ENCODE data around the gene KRT80. TPM values are rescaled to one million over a fixed set of nuclear protein-coding genes. Genes with fewer than 3 reads are reported as not detected.

Gene KRT80
- total RNA-seq, 1 donor from 2014 or later = not detected

DNA sequence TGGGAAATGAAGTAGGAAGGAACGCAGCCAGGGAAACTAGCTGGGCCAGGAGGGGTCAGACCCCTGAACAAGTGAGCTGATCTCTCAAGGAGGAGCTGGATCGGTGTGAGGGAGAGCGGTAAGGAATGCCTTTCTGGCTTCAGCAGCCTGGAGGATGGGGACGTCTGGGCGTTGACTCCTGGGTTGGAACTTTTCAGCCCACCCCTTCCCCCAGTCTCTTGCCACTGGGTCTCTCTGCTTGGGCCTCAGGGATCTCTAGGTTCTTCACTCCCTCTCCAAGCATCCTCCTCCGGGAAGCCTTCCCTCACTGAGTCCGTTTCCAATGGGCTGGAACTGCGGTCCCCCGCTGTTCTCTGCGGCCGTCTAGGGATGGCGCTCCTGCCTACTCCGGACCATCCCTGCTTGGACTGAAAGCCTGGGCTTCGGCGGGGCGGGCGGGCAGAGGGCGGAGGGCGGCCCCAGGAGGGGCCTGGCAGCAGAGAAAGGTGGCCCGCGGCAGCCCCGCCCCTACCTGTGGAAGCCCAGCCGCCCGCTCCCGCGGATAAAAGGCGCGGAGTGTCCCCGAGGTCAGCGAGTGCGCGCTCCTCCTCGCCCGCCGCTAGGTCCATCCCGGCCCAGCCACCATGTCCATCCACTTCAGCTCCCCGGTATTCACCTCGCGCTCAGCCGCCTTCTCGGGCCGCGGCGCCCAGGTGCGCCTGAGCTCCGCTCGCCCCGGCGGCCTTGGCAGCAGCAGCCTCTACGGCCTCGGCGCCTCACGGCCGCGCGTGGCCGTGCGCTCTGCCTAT lies 41.1 kb upstream of the KRT80 start, which contains the start of gene KRT7:
TSS of gene KRT7 (plus strand) at position 570 of the 788 bp plus-strand sequence. CDS start at position 624, 54 bp downstream.
- Mint-ChIP-seq H3K4me1 (peaks cover 4% of the 10 kb centered on the region), H3K9me3 (no peaks in the 10 kb centered on the region), H3K36me3 (ENCODE audit: low read depth) (no peaks in the 10 kb centered on the region), H3K27ac (no peak within 1 kb of the TSS), H3K4me3 (no peak within 1 kb of the TSS), H3K27me3 (peaks cover 61% of the 10 kb centered on the region)
- DNase-seq = no peak
- intact Hi-C loops (cut with micrococcal nuclease) = no loop called here

DNA sequence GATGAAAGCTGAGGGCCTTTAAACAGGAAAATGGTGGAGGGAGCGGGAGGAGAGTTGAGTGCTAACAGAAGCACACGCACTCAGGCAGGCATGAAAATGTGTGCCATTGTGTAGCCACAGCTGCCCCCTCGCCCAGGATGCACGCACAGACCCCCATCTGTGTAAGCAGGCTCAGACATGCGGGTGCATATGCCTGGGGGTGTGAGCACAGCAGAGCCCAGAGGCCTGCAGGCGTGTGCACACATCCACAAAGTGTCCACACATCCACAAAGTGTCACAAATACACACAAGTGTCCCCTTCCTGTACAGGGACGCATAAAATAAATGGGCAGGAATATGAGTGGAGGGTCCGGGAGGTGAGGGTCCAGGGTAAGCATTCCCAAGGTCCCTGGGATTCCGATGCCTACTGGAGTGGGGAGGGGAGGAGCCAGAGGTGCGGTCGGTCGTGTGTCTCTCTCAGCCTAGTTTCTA lies 40.4 kb upstream of the KRT80 start:
- H3K27me3 Mint-ChIP-seq = peaks cover 63% of the 10 kb centered on the region

DNA sequence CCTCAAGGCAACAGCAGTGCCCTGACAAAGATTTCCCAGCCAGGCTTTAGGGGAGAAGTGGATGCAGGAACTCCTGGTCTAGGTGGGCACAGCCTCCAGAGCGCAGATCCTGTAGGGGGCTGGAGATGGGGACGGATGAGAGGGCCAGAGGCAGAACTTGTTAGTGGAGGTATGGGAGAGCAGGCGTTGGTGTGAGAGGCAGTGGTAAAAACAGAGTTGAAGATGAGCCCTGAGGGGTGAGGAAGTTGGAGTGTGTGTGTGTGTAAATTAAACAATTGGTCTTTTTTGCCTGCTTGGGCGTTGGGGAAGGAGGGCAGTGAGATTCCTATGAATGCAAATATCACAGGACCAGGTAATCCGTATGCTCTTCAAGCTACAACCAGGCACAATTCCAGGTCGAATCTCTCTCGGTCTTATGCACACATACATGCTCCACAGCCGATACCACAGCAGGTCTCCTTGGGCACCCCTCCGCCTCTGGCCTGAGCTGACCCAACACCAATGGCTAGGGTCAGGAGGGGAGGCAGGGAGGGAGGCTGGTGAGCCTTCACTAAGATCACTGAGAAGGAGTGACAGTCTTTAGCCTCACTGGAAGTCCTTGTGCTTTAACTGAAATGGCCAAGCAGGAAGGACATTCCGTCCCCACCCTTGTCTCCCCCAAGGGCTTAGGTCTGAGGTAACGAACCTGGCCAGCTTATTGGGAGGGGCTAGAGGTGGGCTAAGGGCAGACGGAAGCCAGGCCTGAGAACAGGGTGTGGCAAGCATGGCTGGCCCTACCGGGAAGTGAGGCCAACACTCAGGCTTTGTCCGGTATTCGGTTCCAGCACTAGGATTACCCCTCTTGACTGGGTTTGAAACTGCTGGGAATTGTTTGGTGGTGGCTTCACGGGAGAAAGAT lies 39.7 kb upstream of the KRT80 start:
- H3K4me1 Mint-ChIP-seq = peaks cover 4% of the 10 kb centered on the region
- H3K27me3 Mint-ChIP-seq = peaks cover 69% of the 10 kb centered on the region
- no peak overlapping the region for H3K4me3 Mint-ChIP-seq
- intact Hi-C loops (cut with micrococcal nuclease) = no loop called here
- no peaks in the 10 kb centered on the region for H3K36me3 Mint-ChIP-seq (ENCODE audit: low read depth)
- no peaks in the 10 kb centered on the region for H3K9me3 Mint-ChIP-seq
- H3K27ac Mint-ChIP-seq = no peak overlapping the region
- no peak for DNase-seq

More for the DNA sequence above, 40.4 kb upstream of the KRT80 start:
- Mint-ChIP-seq H3K27ac (no peak overlapping the region), H3K4me3 (no peak overlapping the region), H3K9me3 (no peaks in the 10 kb centered on the region), H3K36me3 (ENCODE audit: low read depth) (no peaks in the 10 kb centered on the region), H3K4me1 (peaks cover 4% of the 10 kb centered on the region)
- intact Hi-C loops (cut with micrococcal nuclease) = no loop called here
- DNase-seq = no peak

DNA sequence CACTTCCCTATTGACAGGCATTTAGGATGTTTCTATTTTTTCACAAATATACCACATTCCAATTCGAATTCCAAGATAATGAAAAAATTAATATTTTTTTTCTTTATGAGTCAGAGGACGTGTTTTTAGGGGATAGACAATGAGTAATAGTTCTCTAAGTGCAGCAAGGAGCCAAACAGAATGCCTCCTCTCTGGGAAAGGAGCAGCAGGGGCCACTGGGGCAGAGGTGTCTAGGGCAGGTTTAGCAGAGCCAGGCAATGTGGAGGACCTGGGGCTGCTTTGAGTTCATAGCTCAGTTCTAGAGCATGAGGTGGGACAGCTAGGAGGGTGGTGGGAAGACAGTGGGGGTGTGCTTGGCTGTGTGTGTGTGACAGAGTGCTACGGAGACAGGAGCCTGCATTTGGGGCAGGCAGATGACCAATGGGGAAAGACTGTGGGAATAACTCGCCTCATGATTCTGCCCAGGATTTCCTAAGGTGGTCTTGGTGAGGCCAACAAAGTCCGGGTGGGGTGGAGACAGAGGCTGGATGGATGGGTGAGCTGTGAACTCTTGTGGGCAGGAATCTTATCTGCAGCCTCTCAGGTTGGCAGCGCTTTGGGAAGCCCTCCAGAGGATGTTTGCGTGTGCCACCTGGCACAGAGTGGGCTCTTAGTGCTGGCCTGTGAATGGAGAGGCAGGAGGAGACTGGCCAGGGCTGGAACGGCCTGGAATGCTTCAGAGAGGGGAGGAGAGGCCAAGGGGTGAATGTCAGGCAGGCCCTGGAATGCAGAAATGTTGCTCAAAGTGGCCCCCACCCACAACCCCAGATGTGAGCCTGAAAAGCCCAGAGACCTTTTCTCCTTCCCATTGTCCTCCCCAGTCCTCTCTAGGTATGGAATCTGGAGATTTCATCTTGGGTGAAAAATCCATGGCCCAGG lies 38.8 kb upstream of the KRT80 start:
- Mint-ChIP-seq H3K4me3 (no peak overlapping the region), H3K4me1 (peaks cover 4% of the 10 kb centered on the region), H3K9me3 (no peaks in the 10 kb centered on the region), H3K27me3 (peaks cover 74% of the 10 kb centered on the region), H3K36me3 (ENCODE audit: low read depth) (no peaks in the 10 kb centered on the region), H3K27ac (no peak overlapping the region)
- intact Hi-C loops (cut with micrococcal nuclease) = no loop called here
- no peak for DNase-seq

DNA sequence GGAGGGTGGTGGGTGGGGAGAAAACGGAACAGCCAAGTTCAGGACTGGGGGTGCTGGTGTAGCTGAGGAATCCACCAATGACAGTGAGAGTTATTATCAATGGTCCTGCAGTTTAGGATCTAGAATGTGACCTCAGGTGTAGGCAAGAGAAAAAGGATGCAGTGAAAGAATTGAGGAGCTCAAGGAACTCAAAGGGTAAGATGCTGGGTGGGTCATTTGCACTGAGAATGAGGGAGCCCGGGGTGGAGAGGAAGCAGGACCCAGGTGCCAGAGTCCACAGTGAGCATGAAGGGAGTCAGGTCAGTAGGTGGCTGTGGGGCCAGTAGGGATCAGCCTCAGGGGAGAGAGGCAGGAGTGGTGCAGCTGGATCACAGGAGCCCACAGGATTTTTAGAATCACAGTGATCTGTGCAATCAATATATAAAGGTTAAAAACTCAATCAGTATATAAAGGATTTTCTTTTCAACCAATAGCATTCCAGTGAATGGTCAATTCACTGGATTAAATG lies 38.1 kb upstream of the KRT80 start:
- Mint-ChIP-seq H3K4me3 (no peak overlapping the region), H3K27ac (no peak overlapping the region), H3K27me3 (peaks cover 75% of the 10 kb centered on the region), H3K36me3 (ENCODE audit: low read depth) (no peaks in the 10 kb centered on the region), H3K4me1 (peaks cover 4% of the 10 kb centered on the region), H3K9me3 (no peaks in the 10 kb centered on the region)
- intact Hi-C loops (cut with micrococcal nuclease) = no loop called here
- DNase-seq = no peak

DNA sequence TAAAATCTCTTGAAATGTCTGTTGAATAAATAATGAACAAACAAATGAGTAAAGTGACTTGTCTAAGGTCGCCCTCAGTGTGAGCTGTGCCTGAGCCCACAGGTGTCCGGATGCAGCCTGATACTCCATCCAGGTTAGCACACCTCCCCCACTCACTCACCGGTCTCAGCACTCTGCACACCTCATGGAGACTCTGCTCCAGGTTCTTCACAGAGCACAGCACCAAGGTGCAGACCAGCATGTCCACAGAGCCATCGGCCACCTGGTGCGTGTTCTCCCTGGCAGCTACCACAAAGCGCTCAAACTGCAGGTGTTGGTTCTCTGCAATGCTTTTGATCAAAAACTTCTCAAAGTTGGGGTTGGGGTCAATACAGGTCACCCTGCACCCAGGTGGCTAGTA lies 37.1 kb upstream of the KRT80 start:
- Mint-ChIP-seq H3K27ac (no peak overlapping the region), H3K9me3 (peaks cover 3% of the 10 kb centered on the region), H3K36me3 (ENCODE audit: low read depth) (no peaks in the 10 kb centered on the region), H3K4me3 (no peak overlapping the region), H3K4me1 (peaks cover 2% of the 10 kb centered on the region), H3K27me3 (peaks cover 78% of the 10 kb centered on the region)
- DNase-seq = no peak
- intact Hi-C loops (cut with micrococcal nuclease) = no loop called here

DNA sequence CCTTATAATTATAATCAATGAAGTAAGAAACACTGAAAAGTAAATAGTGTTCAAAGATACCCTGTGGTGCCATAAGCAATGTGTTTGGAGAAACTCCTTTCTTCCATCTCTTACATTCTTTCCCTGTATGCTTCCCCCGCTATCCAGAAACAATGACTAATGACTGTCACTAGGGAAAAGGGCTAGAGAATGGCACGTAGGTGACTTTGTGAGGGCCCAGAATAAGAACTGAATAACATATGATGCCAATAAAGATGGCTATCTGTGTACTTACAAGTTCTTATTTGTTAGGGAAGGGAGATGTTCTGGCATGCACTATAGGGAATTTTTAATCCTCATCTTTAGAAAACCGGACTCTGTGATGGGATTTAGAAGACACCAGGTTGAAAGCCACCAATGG lies 36.6 kb upstream of the KRT80 start:
- Mint-ChIP-seq H3K36me3 (ENCODE audit: low read depth) (no peaks in the 10 kb centered on the region), H3K9me3 (peaks cover 3% of the 10 kb centered on the region), H3K4me1 (peaks cover 3% of the 10 kb centered on the region), H3K4me3 (no peak overlapping the region), H3K27ac (no peak overlapping the region), H3K27me3 (peaks cover 77% of the 10 kb centered on the region)
- DNase-seq = no peak
- intact Hi-C loops (cut with micrococcal nuclease) = no loop called here

DNA sequence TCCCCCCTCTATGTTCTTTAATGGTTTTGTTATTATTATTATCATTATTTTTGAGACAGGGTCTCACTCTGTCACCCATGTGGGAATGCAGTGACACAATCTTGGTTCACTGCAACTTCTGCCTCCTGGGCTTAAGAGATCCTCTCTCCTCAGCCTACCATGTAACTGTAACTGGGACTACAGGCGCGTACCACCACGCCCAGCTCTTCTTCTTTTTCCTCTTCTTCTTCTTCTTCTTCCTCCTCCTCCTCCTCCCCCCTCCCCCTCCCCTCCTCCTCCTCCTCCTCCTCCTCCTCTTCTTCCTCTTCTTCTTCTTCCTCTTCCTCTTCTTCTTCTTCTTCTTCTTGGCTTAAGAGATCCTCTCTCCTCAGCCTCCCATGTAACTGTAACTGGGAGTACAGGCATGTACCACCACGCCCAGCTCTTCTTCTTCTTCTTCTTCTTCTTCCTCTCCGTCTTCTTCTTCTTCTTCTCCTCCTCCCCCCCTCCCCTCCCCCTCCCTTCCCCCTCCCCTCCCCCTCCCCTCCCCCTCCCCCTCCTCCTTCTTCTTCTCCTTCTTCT lies 35.9 kb upstream of the KRT80 start:
- H3K27ac Mint-ChIP-seq = no peak overlapping the region
- no peak overlapping the region for H3K4me3 Mint-ChIP-seq
- peaks cover 3% of the 10 kb centered on the region for H3K4me1 Mint-ChIP-seq
- peaks cover 75% of the 10 kb centered on the region for H3K27me3 Mint-ChIP-seq
- peaks cover 3% of the 10 kb centered on the region for H3K9me3 Mint-ChIP-seq
- no peak for DNase-seq
- H3K36me3 Mint-ChIP-seq (ENCODE audit: low read depth) = no peaks in the 10 kb centered on the region
- intact Hi-C loops (cut with micrococcal nuclease) = no loop called here

DNA sequence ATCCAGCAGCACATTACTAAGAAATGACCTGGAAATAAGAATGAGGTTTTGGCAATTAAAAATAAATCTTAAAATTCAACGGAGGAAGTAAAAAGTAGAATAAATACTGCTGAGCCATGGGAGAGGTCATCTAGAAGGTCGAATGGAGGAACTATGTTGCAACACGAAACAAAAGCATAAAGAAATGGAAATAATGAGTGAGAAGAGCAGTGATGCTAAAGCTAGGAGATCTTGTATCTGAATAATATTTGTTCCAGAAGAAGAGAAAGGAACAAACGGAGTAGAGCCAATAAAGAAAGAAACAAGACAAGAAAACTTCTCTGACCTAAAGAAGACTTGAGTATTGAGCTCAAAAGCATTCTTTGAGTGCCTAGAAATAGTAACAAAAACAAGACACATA lies 34.6 kb upstream of the KRT80 start:
- no peak overlapping the region for H3K4me3 Mint-ChIP-seq
- H3K4me1 Mint-ChIP-seq = peaks cover 10% of the 10 kb centered on the region
- H3K9me3 Mint-ChIP-seq = peaks cover 3% of the 10 kb centered on the region
- peaks cover 63% of the 10 kb centered on the region for H3K27me3 Mint-ChIP-seq
- no peak for DNase-seq
- H3K36me3 Mint-ChIP-seq (ENCODE audit: low read depth) = no peaks in the 10 kb centered on the region
- intact Hi-C loops (cut with micrococcal nuclease) = no loop called here
- no peak overlapping the region for H3K27ac Mint-ChIP-seq

DNA sequence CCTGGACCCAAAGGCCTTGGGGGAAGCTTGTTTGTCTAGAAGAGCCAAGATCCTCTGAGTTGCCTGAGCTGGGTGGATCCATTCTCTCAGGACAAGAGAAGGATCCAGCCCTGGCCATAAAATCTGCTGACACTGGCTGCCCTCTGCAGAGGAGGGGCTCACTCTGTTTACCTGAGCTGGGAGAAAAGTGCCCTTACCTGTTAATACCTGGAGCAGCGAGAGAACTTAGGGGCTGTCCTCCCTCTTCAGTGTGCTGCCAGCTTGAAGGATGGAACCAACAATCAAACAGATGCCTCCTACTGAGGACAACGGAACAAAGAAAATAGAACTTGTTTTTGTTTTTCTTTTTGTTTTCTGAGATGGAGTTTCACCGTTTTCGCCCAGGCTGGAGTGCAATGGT lies 33.9 kb upstream of the KRT80 start:
- peaks cover 61% of the 10 kb centered on the region for H3K27me3 Mint-ChIP-seq
- intact Hi-C loops (cut with micrococcal nuclease) = no loop called here
- H3K9me3 Mint-ChIP-seq = peaks cover 3% of the 10 kb centered on the region
- no peak overlapping the region for H3K27ac Mint-ChIP-seq
- peaks cover 12% of the 10 kb centered on the region for H3K4me1 Mint-ChIP-seq
- H3K4me3 Mint-ChIP-seq = no peak overlapping the region
- no peak for DNase-seq
- no peaks in the 10 kb centered on the region for H3K36me3 Mint-ChIP-seq (ENCODE audit: low read depth)

DNA sequence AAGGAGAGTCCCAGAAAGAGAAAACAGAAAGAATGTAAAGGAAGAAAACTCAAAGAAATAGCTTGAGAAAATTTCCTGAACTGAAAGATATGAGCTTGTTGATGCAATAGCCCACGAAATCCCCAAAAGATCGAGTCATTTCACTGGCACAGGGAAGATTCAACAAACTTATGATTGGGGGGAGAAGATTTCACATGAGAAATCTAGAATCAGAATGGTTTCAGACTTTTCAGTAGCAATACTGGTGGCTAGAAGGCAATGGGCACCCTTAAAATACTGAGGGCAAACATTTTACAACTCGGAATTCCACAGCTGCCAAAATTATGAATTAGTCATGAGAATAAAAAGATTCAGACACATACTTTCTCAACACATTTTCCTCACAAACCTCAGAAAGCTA lies 32.3 kb upstream of the KRT80 start:
- intact Hi-C loops (cut with micrococcal nuclease) = no loop called here
- H3K27me3 Mint-ChIP-seq = peaks cover 58% of the 10 kb centered on the region

DNA sequence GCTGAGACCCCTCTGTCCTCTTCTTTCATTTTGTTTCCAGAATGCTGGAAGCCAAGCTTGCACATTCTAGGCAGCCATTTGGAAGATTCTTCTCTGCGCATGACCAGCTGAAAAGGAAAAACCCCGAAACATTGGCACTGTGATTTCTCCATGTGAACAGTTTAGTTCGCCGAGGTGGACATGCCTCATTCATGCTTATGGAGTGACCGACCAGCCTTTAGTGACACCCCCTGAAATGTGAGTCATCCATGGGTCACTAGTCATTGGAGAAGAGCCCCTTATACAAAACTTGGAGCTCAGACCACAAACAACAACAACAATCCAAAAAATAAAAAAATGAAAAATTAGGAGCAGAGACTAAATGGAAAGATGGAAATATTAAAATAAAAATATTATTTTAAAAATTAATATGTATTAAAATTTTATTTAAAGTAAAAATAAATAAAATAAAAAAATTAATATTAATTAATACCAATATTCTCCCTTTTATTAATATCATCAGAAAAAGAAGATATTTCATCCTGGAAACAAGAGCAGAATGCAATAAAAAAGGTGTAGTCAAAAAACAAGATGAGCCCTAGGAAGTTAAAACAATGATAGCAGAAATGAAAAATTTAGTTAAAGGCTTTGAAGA lies 31.7 kb upstream of the KRT80 start:
- Mint-ChIP-seq H3K9me3 (peaks cover 3% of the 10 kb centered on the region), H3K27ac (no peak overlapping the region), H3K4me1 (peaks cover 12% of the 10 kb centered on the region), H3K27me3 (peaks cover 52% of the 10 kb centered on the region), H3K4me3 (no peak overlapping the region), H3K36me3 (ENCODE audit: low read depth) (no peaks in the 10 kb centered on the region)
- intact Hi-C loops (cut with micrococcal nuclease) = loop anchor here (2.0 kb wide), 1 partner anchor 55 kb away; no protein-coding TSS in a partner anchor
- no peak for DNase-seq

More for the DNA sequence above, 32.3 kb upstream of the KRT80 start:
- no peak overlapping the region for H3K27ac Mint-ChIP-seq
- H3K4me3 Mint-ChIP-seq = no peak overlapping the region
- no peak for DNase-seq
- no peaks in the 10 kb centered on the region for H3K36me3 Mint-ChIP-seq (ENCODE audit: low read depth)
- H3K4me1 Mint-ChIP-seq = peaks cover 12% of the 10 kb centered on the region
- peaks cover 3% of the 10 kb centered on the region for H3K9me3 Mint-ChIP-seq

Data from activated CD4-positive, alpha-beta T cell treated with anti-CD3 and anti-CD28 coated beads, Interleukin-2, amount 10 ng/mL, durations not matched to agents 24 days and 14 days (primary cell).